Osteoblast (primary cell): ENCODE measurements around the gene DNAJC5. TPM values are rescaled to one million over a fixed set of nuclear protein-coding genes. Genes with fewer than 3 reads are reported as not detected.

ENCODE experiments used
- DNase-seq: peaks from one replicate; pipeline ENCODE4 v3.0.0; 2011; ENCODE audit warnings: low spot score, mixed read lengths; ENCODE audit not compliant: insufficient read length; ENCODE audit errors: missing footprints
- H2AFZ ChIP-seq: 2 replicates; pipeline ENCODE4 v1.6.0; 2011; ENCODE audit warnings: mild to moderate bottlenecking, low read length
- H3K27ac ChIP-seq: 2 replicates; pipeline ENCODE4 v1.5.1; 2011; ENCODE audit warnings: mild to moderate bottlenecking, low read depth, low read length, moderate library complexity
- H3K27me3 ChIP-seq: 2 replicates; pipeline ENCODE4 v1.6.0; 2012; ENCODE audit warnings: mild to moderate bottlenecking, control low read depth, inconsistent platforms, low read length, moderate library complexity; ENCODE audit not compliant: insufficient read depth
- H3K36me3 ChIP-seq: 2 replicates; pipeline ENCODE4 v1.5.1; 2011; ENCODE audit warnings: mild to moderate bottlenecking, low read length, control low read depth, moderate library complexity; ENCODE audit not compliant: insufficient read depth
- H3K4me1 ChIP-seq: 2 replicates; pipeline ENCODE4 v1.5.1; 2011; ENCODE audit warnings: mild to moderate bottlenecking, low read length, control low read depth, moderate library complexity; ENCODE audit not compliant: insufficient read depth
- H3K4me2 ChIP-seq: 2 replicates; pipeline ENCODE4 v1.6.0; 2011; ENCODE audit warnings: mild to moderate bottlenecking, low read length; ENCODE audit not compliant: insufficient read depth
- H3K4me3 ChIP-seq: fragments of 200-600 bp; sonication (generic); 3 replicates; pipeline ENCODE4 v1.5.1; 2012; ENCODE audit warnings: mild to moderate bottlenecking, low read length, inconsistent platforms; ENCODE audit not compliant: insufficient read depth
- H3K79me2 ChIP-seq: 2 replicates; pipeline ENCODE4 v1.6.0; 2012; ENCODE audit warnings: mild to moderate bottlenecking, low read length, control low read depth, inconsistent platforms; ENCODE audit not compliant: insufficient read depth
- H3K9me3 ChIP-seq: 2 replicates; pipeline ENCODE4 v1.5.1; 2011; ENCODE audit warnings: low read depth, low read length, control low read depth
- H4K20me1 ChIP-seq: 2 replicates; pipeline ENCODE4 v1.6.0; 2012; ENCODE audit warnings: mild to moderate bottlenecking, low read length, control low read depth; ENCODE audit not compliant: insufficient read depth
- total RNA-seq: library from RNA; depleted of rRNA; stranded (reverse); fragments of >200 nt; gene quantifications from 2 replicates; pipeline ENCODE4 v1.2.3, GENCODE V29; 2012
- TF ChIP-seq, protein P1 (sequence below): IDR thresholded peaks from 2 replicates; pipeline ENCODE4 v1.5.1; 2011; ENCODE audit warnings: mild to moderate bottlenecking, low read depth, low read length, moderate library complexity; ENCODE audit errors: extremely low read depth

Gene DNAJC5
- total RNA-seq, 1 donor = 53.9 TPM

- DNase-seq = peak; percentile 87
- TF ChIP-seq, protein P1, sequence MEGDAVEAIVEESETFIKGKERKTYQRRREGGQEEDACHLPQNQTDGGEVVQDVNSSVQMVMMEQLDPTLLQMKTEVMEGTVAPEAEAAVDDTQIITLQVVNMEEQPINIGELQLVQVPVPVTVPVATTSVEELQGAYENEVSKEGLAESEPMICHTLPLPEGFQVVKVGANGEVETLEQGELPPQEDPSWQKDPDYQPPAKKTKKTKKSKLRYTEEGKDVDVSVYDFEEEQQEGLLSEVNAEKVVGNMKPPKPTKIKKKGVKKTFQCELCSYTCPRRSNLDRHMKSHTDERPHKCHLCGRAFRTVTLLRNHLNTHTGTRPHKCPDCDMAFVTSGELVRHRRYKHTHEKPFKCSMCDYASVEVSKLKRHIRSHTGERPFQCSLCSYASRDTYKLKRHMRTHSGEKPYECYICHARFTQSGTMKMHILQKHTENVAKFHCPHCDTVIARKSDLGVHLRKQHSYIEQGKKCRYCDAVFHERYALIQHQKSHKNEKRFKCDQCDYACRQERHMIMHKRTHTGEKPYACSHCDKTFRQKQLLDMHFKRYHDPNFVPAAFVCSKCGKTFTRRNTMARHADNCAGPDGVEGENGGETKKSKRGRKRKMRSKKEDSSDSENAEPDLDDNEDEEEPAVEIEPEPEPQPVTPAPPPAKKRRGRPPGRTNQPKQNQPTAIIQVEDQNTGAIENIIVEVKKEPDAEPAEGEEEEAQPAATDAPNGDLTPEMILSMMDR = no peak
Observed at GRCh38 chr20:63857764-63858392, 37.0 kb upstream of the DNAJC5 start.

DNA sequence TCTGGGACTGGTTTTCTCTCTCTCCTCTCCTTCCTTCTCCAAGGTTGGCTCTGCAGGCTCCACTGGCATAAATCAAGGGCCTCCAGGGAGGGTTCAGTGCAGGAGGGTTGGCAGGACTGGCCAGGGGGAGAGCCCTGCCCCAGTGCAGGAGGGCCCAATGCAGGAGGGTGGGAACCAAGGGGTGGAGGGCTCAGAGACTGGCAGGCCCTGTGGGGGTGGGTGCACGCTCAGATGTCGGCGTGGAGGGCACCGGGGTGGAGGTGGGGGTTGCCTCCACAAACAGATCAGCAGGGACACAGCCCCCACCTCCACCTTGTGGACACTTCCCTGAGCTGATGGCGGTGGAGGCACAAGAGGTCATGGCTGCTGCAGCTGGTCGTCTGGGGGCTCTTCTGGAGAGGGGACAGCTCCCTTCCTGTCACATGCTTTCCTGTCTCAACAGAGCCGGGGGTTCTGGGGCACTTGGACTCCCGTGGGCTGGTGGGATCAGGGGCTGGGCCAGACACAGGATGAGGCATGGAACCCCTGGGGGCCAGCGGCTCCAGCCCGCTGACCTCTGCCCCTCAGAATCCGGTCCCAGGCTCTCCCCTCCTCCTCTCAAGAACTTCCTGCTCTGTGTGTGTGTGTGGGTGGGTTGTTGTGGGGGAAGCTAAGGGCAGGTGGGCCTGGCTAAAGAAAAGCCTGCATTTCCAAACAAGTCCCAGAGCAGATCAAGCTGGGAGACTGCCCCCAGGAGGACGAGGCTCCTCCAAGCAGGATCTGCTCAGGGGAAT lies 36.3 kb upstream of the DNAJC5 start:
- no peak overlapping the region for H2AFZ ChIP-seq
- TF ChIP-seq, protein P1 = peak; percentile 30

More at GRCh38 chr20:63857764-63858392, 37.0 kb upstream of the DNAJC5 start:
- H2AFZ ChIP-seq = no peak overlapping the region
- H3K27ac ChIP-seq = no peak overlapping the region
- peaks cover 19% of the 10 kb centered on the region for H3K27me3 ChIP-seq
- H3K36me3 ChIP-seq = peaks cover 6% of the 10 kb centered on the region
- H3K4me1 ChIP-seq = peaks cover 15% of the 10 kb centered on the region
- peaks cover 9% of the 10 kb centered on the region for H3K79me2 ChIP-seq
- peaks cover 15% of the 10 kb centered on the region for H4K20me1 ChIP-seq
- no peak overlapping the region for H3K4me3 ChIP-seq
- H3K9me3 ChIP-seq = no peaks in the 10 kb centered on the region
- no peak overlapping the region for H3K4me2 ChIP-seq

DNA sequence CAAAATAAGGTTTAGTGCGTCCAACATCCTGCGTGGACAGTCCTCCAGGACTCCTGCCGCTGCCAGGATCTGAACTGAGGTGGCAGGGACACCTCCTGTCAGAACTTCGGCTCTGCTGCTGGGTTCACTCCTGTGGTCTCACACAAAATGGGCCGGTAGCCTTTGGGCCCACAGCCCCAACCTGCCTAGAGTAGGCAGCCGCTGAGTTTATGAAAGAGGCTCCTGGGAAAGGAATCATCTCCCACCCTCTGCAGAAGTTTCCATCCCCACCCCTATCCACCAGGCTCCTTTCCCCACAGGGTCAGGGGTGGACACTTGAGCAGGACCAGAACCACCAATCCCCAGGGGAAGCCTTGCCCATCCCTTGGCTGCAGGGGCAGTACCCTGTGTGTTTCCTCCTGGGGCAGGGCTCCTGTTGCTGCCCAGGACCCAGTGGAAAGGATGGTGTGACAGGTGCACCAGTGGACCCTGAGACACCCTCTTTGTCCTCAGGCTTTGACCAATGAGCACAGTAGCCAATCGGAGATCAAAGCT lies 35.7 kb upstream of the DNAJC5 start:
- Histone ChIP-seq H3K4me3 (no peak overlapping the region), H3K4me1 (peaks cover 24% of the 10 kb centered on the region), H4K20me1 (peaks cover 15% of the 10 kb centered on the region), H3K9me3 (no peaks in the 10 kb centered on the region), H3K36me3 (peaks cover 6% of the 10 kb centered on the region), H2AFZ (no peak overlapping the region), H3K79me2 (peaks cover 22% of the 10 kb centered on the region), H3K27ac (no peak overlapping the region), H3K27me3 (peaks cover 19% of the 10 kb centered on the region), H3K4me2 (peak overlapping the region; percentile 15)
- DNase-seq = peak; percentile 76
- TF ChIP-seq, protein P1 = no peak

More for the DNA sequence above, 36.3 kb upstream of the DNAJC5 start:
- peaks cover 19% of the 10 kb centered on the region for H3K27me3 ChIP-seq
- H3K4me3 ChIP-seq = no peak overlapping the region
- H3K27ac ChIP-seq = no peak overlapping the region
- peak overlapping the region; percentile 15 for H3K4me2 ChIP-seq
- peaks cover 6% of the 10 kb centered on the region for H3K36me3 ChIP-seq
- no peaks in the 10 kb centered on the region for H3K9me3 ChIP-seq
- H3K79me2 ChIP-seq = peaks cover 16% of the 10 kb centered on the region
- DNase-seq = peak; percentile 94
- H3K4me1 ChIP-seq = peaks cover 18% of the 10 kb centered on the region
- H4K20me1 ChIP-seq = peaks cover 15% of the 10 kb centered on the region
